T follicular helper cell (primary cell): Measurements from ENCODE around the gene CDK8.
"Not testable (repeated sequence)": the region's sequence is repeated elsewhere in the genome, so short reads cannot be mapped to it uniquely, and the experiment has no call there.

Experiments
- DNase-seq: peaks from one replicate; pipeline ENCODE4 v3.0.0-alpha.2; 2020; ENCODE audit warnings: low read depth

Gene CDK8

DNA sequence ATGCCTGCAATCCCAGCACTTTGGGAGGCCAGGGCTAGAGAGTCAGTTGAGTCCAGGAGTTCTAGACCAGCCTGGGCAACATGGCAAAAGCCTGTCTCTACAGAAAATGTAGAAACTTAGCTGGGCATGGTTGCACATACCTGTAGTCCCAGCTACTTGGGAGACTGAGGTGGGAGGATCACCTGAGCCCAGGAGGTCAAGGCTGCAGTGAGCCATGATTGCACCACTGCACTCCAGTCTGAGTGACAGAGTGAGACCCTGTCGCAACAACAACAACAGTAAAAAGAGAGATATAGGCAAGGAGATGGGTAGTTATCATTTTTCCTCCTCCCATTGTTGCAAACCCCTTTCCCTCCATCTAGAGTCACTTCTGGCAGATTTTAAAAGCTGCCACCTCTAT is 62.2 kb downstream of the CDK8 start:
- DNase-seq: not testable (repeated sequence)

DNA sequence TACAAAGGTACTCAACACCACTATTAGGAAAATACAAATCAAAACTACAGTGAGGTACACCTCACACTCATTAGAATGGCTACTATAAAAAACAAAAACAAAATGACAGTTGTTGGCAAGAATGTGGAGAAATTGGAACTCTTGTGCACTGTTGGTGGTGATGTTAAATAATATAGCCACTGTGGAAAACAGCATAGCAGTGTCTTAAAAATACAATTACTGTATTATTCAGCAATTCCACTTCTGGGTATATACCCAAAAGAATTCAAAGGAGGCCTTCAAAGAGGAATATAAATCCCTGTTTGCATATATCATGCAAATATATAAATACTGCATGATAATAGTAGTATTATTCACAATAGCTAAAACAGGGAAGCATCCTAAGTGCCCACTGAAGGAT is 66.8 kb downstream of the CDK8 start:
- DNase-seq: no peak

DNA sequence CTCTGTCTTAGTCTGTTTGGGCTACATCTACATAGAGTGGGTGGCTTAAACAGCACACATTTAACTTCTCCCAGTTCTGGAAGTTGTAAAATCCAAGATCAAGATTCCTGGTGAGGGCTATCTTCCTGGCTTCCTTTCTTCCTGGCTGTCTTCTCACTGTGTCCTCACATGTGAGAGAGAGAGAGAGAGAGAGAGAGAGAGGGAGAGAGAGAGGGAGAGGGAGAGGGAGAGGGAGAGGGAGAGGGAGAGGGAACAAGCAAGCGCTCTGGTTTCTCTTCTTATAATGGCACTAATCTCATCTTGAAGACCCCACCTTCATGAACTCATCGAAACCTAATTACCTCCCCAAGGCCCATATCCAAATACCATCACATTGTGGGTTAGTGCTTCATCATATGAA is 69.2 kb downstream of the CDK8 start:
- no peak for DNase-seq

GRCh38 chr13:26323764-26324163 is 69.8 kb downstream of the CDK8 start:
- DNase-seq: no peak

GRCh38 chr13:26324294-26324693 is 70.4 kb downstream of the CDK8 start:
- DNase-seq: no peak

GRCh38 chr13:26324867-26325266 is 70.9 kb downstream of the CDK8 start:
- no peak for DNase-seq

DNA sequence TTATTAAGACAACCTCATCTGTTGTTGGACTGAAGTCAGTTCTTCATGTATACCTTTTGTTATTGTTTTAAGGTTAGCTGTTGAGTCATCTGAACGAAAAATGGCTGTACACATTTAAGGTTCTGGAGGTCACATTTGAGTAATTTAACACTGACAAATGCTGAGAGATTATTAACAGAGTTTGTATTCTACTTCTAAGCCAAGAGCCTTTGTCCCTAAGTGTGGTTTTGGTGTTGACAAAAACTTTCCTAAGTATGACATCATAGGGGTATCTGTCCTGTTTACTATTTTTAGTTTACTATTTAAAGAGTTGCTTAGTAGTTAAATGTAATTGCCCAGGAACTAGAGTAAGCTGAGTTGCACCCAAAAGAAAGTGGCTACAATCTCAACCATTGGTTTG is 71.9 kb downstream of the CDK8 start:
- DNase-seq: no peak

DNA sequence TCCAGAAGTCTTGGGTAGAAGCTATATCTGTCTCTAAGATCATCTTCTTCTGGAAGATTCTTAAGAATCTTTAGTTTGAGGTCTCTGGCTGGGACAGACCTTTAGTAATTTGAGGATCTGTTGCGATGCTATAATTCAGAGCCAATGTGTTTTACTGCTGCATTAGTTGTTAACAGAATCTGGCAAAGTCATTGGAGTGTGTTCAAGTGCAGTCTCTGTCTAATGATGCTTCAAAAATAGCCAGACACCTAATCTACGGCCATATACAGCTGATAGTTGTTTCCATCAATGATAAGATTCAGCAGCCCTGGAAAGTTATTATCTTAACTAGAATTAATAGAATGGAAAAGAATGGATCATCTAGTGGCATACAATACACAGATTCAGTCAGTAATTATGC is 72.6 kb downstream of the CDK8 start:
- no peak for DNase-seq

- no peak for DNase-seq
Observed at GRCh38 chr13:26327940-26328725, 74.2 kb downstream of the CDK8 start.

DNA sequence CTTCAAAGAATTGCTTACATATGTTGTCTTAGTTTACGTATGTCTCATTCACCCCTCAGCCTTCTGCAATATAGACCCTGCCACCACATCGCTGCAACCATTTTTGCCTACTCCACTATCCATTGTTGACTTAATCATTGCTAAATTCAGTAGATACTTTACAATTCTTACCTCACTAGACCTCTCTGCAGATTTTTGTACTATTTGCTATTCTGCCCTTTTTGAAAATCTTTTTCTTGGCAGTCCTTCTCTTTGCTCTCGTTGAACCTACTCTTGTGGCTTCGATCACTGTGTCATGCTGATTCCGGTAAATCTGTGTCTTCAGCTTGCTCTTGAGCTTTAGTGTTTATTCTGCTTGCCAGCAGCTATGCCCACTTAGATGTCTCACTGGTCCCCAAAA is 81.2 kb downstream of the CDK8 start:
- DNase-seq: no peak

DNA sequence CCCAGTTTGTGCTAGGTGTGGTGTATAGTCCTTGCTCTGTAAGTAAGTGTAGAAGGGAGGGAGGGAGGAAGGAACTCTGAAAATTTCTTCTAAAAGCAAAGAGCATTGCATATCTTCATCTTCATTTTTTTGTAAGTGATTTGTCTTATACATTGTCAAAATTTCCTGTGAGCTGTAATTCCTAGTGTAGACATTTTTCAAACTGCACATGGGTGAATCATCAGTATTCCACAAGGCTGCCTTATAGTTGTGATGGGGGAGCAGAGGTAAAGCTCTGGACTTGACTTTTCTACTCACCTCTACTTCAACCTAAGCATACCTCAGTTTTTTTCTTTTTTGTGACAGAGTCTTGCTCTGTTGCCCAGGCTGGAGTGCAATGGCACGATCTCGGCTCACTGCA is 86.9 kb downstream of the CDK8 start:
- DNase-seq: no peak

- no peak for DNase-seq
Observed at GRCh38 chr13:26342898-26343297, 89.0 kb downstream of the CDK8 start.

- DNase-seq: no peak
Observed at GRCh38 chr13:26343816-26344215, 89.9 kb downstream of the CDK8 start.

DNA sequence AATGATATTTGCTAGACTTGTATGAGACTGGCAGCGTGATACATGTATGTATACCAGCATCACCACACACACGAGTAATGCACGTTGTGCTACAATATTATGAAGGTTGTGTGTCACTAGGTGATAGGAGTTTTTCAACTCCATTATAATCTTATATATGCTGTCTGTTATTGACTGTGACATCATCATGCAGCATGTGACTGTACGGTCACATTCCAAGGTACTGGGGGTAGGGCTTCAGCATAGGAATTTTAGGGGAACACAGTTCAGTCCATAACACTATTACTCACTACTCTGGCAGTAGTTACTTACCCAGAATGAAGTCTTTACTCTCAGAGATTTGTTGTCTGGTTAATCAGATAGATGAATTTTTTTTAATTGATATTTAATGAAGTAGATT is 91.1 kb downstream of the CDK8 start:
- no peak for DNase-seq

DNA sequence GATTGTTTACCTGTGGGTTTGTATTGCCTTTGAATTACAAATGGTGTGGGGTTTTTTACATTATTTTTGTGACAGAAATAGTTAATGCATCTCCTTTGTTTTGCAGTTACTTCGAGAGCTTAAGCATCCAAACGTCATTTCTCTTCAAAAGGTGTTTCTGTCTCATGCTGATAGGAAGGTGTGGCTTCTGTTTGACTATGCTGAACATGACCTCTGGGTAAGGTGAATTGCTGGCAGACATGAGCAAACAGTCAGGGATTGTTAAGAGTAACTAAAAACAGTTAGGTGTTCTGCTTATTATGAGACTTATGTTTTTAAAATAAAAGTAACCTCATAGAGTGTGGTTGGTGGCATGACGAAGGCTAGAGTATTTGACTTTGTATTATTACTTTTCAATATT is 95.0 kb downstream of the CDK8 start:
- no peak for DNase-seq

DNA sequence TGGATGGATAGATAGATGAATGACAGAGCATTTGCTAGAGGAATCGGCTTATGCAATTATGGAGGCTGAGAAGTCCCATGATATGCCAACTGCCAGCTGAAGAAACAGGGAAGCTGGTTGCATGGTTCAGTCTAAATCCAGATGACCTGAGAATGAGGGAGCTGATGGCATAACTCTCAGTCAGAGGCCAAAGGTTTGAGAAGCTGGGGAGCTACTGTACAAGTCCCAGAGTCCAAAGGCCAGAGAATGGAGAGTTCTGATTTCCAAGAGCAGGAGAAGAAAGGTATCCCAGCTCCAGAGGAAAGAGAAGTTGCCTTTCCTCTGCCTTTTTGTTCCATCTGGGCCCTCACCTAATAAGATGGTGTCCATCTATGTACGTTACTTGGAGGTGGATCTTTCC is 108.3 kb downstream of the CDK8 start:
- no peak for DNase-seq

GRCh38 chr13:26370553-26370952 is 116.6 kb downstream of the CDK8 start:
- DNase-seq: no peak

DNA sequence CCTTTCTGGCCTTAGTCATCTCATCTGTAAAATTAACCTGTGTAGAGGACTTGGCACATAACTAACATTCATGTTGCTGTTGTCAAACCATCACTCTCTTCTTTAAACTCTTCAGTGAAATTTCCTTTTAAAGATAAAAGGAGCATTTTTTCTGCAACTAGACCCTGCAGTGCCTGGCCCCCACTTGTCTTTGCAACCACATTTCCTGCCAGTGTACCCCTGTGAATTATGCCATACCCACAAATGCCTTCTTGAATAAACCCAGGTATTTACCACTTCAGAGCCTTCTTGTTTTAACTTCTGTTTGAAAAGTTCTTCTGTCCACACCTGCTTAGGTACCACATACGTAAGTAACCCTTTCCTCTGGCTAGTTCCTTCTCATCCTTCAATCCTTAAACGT is 118.8 kb downstream of the CDK8 start:
- no peak for DNase-seq

DNA sequence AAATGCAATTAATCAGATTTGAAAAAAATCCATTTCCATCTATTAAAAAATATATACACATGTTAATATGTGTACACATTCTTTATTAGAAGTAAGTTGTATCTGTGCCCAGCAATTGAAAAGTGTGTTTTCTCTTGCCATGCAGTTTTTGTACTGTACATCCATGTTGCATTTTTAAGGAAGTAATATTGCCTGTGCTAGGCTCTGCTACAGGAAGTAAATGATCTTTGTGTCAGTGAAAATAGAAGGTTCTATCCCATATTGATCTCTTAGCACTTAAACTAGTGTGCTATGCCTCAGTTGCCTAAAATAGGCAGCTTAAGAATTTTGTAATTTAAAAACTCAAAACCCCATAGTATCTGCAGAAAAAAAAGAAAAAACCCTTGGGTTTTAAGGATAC is 122.5 kb downstream of the CDK8 start:
- DNase-seq: no peak

GRCh38 chr13:26377038-26377437 is 123.1 kb downstream of the CDK8 start:
- DNase-seq: no peak

DNA sequence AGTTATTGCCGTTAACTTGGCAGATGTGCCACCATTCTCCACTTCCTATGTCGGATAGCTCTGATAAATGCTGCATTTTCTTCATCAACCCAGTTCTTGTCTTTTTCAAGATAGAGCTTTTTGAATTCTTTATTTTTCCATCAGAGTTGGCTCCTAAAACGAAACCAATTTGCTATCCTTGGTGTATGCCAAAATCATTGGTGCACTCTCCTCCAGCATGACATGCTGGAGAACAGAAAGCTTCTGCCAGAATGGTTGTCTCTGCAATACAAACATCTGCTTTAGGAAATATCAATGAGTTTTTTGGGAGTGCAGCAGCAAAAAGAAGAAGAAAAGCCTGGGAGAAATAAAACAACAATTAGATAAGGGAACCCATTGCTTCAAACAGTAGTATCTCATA is 124.2 kb downstream of the CDK8 start:
- DNase-seq: no peak

DNA sequence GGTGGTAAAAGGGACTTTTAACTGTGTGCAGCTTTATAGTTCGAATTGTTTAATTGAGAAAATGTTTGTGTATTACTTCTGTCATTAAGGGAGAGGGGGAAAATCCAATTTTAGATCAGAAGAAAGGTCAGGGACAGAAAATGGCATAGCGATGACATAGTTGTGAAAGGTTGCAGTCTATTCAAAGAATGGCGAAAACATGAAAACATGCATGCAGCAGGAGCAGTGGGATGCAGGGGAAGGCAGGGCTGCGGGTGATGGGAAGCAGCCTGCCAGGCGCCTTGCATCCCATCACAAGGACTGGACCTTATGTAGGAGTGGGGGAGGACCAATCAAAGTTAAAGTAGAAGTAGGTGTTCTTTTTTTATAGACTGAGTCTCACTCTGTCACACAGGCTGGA is 125.9 kb downstream of the CDK8 start:
- DNase-seq: no peak

DNA sequence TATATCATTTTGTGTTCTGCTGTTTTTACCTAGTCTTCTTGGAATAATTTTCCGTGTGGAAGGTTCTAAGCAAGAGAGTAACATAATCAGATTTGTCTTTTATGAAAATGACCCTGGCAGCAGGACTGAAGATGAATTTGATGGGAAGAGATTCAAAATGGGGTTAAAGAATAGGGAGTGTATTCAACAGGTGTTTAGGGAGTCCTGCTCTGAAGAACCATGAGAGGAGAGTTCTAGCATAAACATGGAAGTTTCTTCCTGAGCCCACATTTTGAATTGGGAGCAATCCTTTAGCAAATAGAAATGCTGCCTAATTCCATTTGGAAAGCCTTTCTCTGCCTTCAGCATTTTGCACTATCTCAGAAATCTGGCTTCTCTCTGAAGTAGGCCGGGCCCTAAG is 127.0 kb downstream of the CDK8 start:
- DNase-seq: no peak

GRCh38 chr13:26382366-26382765 is 128.4 kb downstream of the CDK8 start:
- DNase-seq: no peak
